GM21447 (cell line): ENCODE results near the gene BAHCC1.
A peak's percentile ranks its signal among the peaks of the same experiment; 100 is the strongest.

Source experiments
- ATAC-seq: cut with Tn5 transposase; IDR thresholded peaks from one replicate; pipeline ENCODE4 v1.9.1; 2021; ENCODE audit not compliant: unreplicated experiment

The BAHCC1 gene

DNA sequence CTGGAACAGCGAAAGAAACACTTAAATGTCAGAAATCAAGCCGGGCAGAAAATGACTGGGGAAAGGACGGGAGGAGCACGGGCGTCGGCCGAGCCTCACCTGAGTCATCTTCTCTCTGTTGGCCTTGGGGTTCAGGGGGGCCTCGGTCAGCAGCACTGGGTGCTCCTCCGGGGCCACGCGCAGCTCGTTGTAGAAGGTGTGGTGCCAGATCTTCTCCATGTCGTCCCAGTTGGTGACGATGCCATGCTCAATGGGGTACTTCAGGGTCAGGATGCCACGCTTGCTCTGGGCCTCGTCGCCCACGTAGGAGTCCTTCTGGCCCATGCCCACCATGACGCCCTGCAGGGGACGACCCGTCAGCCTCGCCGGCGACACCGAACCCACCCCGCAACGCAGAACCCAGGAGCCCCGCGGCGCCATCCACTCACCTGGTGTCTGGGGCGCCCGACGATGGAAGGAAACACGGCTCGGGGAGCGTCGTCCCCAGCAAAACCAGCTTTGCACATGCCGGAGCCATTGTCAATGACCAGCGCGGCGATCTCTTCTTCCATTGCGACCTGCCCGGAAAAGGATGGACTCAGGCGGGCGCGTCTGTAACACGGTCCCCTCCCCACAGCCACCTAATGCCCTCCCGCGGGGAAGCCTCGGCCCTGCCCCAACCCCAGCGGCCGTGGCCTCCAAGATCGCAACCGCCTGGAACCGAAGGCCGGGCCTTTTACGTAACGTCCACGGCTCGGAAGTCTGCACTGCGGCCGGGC, 116.7 kb downstream of the BAHCC1 start:
- no peak for ATAC-seq

GRCh38 chr17:81512562-81513371, 117.5 kb downstream of the BAHCC1 start, which contains the start of gene ACTG1:
TSS of gene ACTG1 (minus strand) at chr17:81512799. CDS start at chr17:81512354, 445 bp downstream.
- ATAC-seq = peak; percentile 26

DNA sequence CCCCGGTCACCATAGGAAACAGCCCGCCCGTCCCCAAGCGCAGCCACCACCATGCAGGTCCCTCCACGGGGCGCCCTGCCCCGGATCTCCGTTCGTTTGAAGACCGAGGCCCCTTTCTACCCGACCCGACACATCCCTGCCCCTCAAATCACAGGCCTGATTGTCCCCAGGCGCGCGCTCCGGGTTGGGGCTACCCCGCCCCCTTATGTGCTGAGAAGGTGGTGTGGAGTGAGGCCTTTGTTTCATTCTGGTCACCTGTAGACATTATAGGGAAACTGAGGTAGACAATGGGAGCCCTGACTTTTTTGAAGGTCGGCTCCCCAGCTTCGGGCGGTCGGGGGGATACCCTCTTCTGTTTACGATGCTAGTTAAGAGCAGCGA, 118.1 kb downstream of the BAHCC1 start:
- no peak for ATAC-seq

GRCh38 chr17:81513753-81514488, 118.7 kb downstream of the BAHCC1 start:
- no peak for ATAC-seq

DNA sequence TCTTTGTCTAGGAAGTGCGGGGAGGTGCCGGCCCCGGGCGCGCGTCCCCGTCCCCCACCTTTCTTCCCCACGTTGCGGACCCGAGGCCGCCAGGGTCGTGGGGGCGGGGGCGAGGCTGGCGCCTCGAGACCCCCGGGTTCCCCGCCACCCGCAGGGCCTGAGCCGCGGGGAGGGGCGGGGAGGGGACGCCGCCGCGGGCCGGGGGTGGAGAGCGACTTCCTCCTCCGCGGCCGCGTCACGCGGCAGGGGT, 119.2 kb downstream of the BAHCC1 start:
- no peak for ATAC-seq

GRCh38 chr17:81514739-81515529, 119.7 kb downstream of the BAHCC1 start:
- ATAC-seq = no peak

GRCh38 chr17:81515530-81516041, 120.3 kb downstream of the BAHCC1 start:
- no peak for ATAC-seq
